BJ (cell line): Measurements from ENCODE around the gene ZNF25. TPM values are rescaled to one million over a fixed set of nuclear protein-coding genes. Genes with fewer than 3 reads are reported as not detected.
"Not testable (repeated sequence)": the region's sequence is repeated elsewhere in the genome, so short reads cannot be mapped to it uniquely, and the experiment has no call there.

Source experiments
- CTCF ChIA-PET: fragments of 350-600 bp; formaldehyde crosslinking; extraction: SDS; loops from one replicate; lab custom pipeline; 2021; ENCODE audit warnings: antibody characterized with exemption, inconsistent platforms; lab: Yijun Ruan, JAX
- POLR2A ChIA-PET: fragments of 300-600 bp; sonication (Branson Sonifier 250); formaldehyde crosslinking; extraction: SDS; loops from one replicate; lab custom pipeline; 2021; ENCODE audit warnings: antibody characterized with exemption; lab: Charles Lee
- DNase-seq: peaks from one replicate; pipeline ENCODE4 v3.0.0-alpha.2; 2011; ENCODE audit warnings: low read depth
- H3K27me3 ChIP-seq: 2 replicates; pipeline ENCODE4 v1.6.0; 2011; ENCODE audit warnings: low read length; ENCODE audit not compliant: control insufficient read depth, insufficient read depth
- H3K36me3 ChIP-seq: 2 replicates; pipeline ENCODE4 v1.5.1; 2011; ENCODE audit warnings: low read length; ENCODE audit not compliant: control insufficient read depth, insufficient read depth
- H3K4me3 ChIP-seq: 2 replicates; pipeline ENCODE4 v1.5.1; 2011; ENCODE audit warnings: low read depth, mild to moderate bottlenecking, control low read depth, low read length
- CTCF ChIP-seq: IDR thresholded peaks from 2 replicates; pipeline ENCODE4 v1.5.1; 2011; ENCODE audit warnings: low read depth, mild to moderate bottlenecking, control low read depth, inconsistent platforms, low read length, moderate library complexity; ENCODE audit not compliant: insufficient read depth
- polyA plus RNA-seq: library from polyadenylated mRNA; depleted of rRNA; stranded (reverse); fragments of >200 nt; gene quantifications from 2 replicates; pipeline ENCODE4 v1.2.3, GENCODE V29; 2011

ZNF25 gene
- polyA plus RNA-seq, 1 experiment, result 5.0 TPM

- CTCF ChIA-PET, result interaction anchor here (1.0 kb wide), 1 partner anchor 29 kb away, joined by 3 read pairs; the partner anchor contains the start of gene ZNF25
- no peak for TF ChIP-seq CTCF
- DNase-seq, result no peak
Observed at GRCh38 chr10:37948210-37948609, 28.2 kb downstream of the ZNF25 start.

GRCh38 chr10:37947526-37947925, 28.9 kb downstream of the ZNF25 start:
- POLR2A ChIA-PET, result no interaction called here
- CTCF ChIA-PET, result interaction anchor here (1.0 kb wide), 1 partner anchor 29 kb away, joined by 3 read pairs; the partner anchor contains the start of gene ZNF25
- no peak for DNase-seq
- Histone ChIP-seq H3K4me3 (no peak overlapping the region), H3K27me3 (no peaks in the 10 kb centered on the region), H3K36me3 (peaks cover 3% of the 10 kb centered on the region)
- no peak for TF ChIP-seq CTCF

More at GRCh38 chr10:37948210-37948609, 28.2 kb downstream of the ZNF25 start:
- POLR2A ChIA-PET, result no interaction called here
- no peak overlapping the region for H3K4me3 ChIP-seq
- H3K27me3 ChIP-seq, result no peaks in the 10 kb centered on the region
- H3K36me3 ChIP-seq, result peaks cover 7% of the 10 kb centered on the region

- no peaks in the 10 kb centered on the region for H3K27me3 ChIP-seq
- no peak overlapping the region for H3K4me3 ChIP-seq
- POLR2A ChIA-PET, result no interaction called here
- CTCF ChIA-PET, result no interaction called here
- TF ChIP-seq CTCF, result no peak
- no peak for DNase-seq
- no peaks in the 10 kb centered on the region for H3K36me3 ChIP-seq
Observed at GRCh38 chr10:37937864-37938263, 38.6 kb downstream of the ZNF25 start.

- H3K4me3 ChIP-seq, result no peak overlapping the region
- ChIA-PET POLR2A (no interaction called here), CTCF (no interaction called here)
- TF ChIP-seq CTCF, result no peak
- H3K27me3 ChIP-seq, result no peaks in the 10 kb centered on the region
- H3K36me3 ChIP-seq, result no peaks in the 10 kb centered on the region
- DNase-seq, result no peak
Observed at GRCh38 chr10:37934791-37935190, 41.7 kb downstream of the ZNF25 start.

- Histone ChIP-seq H3K4me3 (no peak overlapping the region), H3K27me3 (no peaks in the 10 kb centered on the region), H3K36me3 (no peaks in the 10 kb centered on the region)
- POLR2A ChIA-PET, result no interaction called here
- CTCF ChIA-PET, result interaction anchor here (1.2 kb wide), 1 partner anchor 46 kb away, joined by 3 read pairs; no protein-coding TSS in a partner anchor
- no peak for TF ChIP-seq CTCF
- no peak for DNase-seq
Observed at GRCh38 chr10:37930423-37930822, 46.0 kb downstream of the ZNF25 start.

- H3K4me3 ChIP-seq, H3K27me3 ChIP-seq, H3K36me3 ChIP-seq, POLR2A ChIA-PET, CTCF ChIA-PET, DNase-seq: not testable (repeated sequence)
Observed at GRCh38 chr10:37908165-37908564, 68.3 kb downstream of the ZNF25 start.
